SH-SY5Y (cell line): ENCODE measurements around the gene RBPJ.

Experiments
- GATA2 ChIP-seq: IDR thresholded peaks from 2 replicates; pipeline ENCODE4 v1.6.1; 2011; ENCODE audit warnings: mild to moderate bottlenecking, low read depth, low read length
- GATA3 ChIP-seq: IDR thresholded peaks from 2 replicates; pipeline ENCODE4 v1.6.1; 2011; ENCODE audit warnings: low read depth, mild to moderate bottlenecking, low read length, moderate library complexity

DNA sequence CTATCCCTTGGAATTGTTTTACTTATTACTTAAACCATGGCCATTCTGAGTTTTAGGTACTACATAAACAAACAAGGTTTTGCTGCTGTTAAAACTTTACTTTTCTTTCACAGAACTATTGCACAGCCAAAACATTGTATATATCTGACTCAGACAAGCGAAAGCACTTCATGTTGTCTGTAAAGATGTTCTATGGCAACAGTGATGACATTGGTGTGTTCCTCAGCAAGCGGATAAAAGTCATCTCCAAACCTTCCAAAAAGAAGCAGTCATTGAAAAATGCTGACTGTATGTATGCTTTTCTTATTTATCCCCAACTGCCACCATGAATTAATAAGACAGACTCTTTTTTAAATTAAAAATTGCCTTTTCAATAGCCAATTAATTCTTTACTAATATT is 99.6 kb downstream of the RBPJ start:
- TF ChIP-seq GATA2 (no peak), GATA3 (no peak)
